ENCODE measurements around the gene L3MBTL4. TPM values are rescaled to one million over a fixed set of nuclear protein-coding genes. Genes with fewer than 3 reads are reported as not detected.
"Not testable (repeated sequence)": the region's sequence is repeated elsewhere in the genome, so short reads cannot be mapped to it uniquely, and the experiment has no call there.

Gene L3MBTL4
- polyA plus RNA-seq, 3 donors: 4.1 to 5.7 (median 5.7) TPM

DNA sequence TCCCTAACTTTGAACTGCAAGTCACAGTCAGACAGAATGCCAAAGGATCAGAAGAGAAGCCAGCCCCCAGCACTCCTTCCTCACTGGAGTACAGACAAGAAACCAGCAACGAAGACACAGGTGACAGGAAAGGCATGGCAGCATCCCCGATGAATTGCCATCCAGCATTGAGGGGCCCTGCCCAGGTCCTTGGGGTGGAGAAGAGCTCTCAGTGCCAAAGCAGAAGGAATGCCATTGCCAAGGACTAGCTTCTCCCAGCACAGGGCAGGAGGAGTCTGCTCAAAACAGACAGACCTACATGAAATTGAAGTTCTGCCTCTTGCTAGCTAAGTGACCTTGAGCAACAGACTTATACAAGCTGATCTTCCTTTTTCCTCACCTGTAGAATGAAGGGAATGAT lies 220.1 kb downstream of the L3MBTL4 start:
- DNase-seq: no peak

DNA sequence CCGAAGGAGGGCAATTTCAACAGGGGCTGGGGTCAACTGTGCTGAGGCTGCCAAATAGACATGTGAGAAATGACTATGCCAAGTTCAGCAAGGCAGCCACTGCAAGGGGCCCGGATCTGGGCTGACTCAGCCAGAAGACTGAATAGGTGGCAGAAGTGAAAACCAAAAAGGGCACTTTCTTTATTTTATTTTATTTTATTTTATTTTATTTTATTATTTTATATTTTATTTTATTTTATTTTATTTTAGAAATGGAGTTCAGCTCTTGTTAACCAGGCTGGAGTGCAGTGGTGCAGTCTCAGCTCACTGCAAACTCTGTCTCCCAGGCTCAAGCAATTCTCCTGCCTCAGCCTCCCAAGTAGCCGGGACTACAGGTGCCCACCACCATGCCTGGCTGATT lies 228.9 kb downstream of the L3MBTL4 start:
- not testable (repeated sequence) for DNase-seq

- DNase-seq: no peak
These were observed 239.5 kb downstream of the L3MBTL4 start for GRCh38 chr18:6174983-6175745.

DNA sequence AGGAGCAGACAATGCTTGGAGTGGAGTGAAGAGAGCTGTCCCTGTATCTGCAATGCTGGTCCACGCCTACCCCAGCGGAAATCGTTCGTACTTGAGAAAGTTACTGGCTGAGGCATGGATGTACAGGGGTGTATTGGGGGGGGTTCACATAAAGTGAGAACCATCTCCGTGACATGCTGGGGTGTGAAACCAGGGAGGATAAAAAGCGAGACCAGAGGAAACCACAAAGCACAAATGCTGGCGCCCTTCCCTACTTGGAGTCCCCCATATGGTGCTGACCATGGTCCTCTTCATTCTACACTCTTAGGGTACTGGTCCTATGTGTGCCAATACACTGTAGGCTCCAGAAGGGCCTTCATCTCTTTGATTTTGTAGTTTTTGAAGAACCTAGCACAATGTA lies 244.1 kb downstream of the L3MBTL4 start:
- DNase-seq: no peak

DNA sequence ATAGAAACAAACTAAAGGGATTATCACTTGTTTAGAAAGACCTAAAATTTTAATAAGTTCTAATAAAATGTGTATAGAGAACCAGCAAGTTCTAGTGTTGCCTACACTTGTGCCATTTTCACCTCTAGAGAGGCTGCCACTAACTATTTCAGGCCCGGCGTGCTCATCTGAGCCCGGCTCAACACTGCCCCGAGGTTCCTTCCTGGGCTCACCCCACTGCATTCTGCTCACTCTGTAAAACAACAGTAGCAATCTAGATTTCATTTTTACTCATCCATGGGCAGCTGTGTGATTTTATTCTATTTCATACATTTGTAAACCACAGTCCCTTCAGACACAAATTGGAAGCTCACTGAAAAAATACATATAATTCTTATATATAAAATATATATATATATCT lies 253.2 kb downstream of the L3MBTL4 start:
- no peak for DNase-seq

DNA sequence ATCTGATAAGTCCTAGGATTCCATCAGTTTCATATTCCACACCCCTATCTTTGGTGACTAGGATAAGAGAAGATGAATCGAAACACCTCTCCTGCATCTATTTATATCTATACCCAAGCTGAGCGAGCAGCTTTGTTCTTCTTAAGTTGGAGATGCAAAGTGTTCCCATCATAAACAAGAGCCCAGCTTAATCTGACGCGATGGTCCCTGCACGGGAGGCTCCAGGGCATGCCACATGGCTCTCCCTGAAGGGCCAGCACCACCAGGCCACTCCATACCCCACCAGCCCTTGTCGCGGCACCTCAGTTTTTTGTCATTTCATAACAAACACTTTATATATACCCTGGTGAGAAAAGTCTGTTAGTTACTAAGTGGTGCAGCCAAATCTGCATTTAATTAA lies 255.3 kb downstream of the L3MBTL4 start:
- no peak for DNase-seq

DNA sequence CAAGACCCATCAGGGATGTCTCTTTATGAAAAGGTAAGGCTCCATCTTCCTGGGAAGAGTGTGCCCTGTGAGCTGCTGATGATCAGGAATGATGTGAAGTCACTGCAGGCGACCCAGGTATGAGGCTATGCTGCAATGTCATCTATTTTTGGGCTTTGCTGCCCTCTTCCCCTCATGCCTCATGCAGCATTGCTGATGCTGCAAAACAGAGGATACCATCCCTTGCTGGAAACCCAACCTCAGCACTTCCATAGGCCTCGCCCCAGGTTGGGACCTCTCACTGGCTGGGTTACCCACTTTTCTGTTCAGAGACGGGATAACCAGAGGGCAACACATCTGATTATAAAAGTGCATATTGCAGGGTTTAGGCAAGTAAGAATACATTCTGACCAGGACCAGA lies 255.8 kb downstream of the L3MBTL4 start:
- no peak for DNase-seq

GRCh38 chr18:6156446-6156845 lies 258.3 kb downstream of the L3MBTL4 start:
- no peak for DNase-seq

DNA sequence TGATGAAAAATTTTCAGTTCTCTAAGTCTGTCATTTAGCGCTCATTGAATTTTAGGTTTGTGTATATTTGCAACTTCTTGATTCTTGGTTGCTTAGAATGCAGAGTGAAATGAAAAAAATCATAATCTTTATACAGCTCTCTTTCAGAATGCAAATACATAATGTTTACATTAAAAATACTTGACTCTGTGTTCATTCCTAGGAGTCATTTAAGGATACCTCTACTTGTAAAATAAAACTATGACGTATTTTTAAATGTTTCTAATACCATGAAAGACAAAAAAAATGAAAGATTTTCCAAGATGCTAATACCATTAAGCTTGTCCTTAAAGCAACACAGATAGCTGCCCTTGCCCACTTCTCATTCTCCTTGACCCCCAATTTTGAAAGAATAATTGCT lies 259.0 kb downstream of the L3MBTL4 start:
- no peak for DNase-seq

DNA sequence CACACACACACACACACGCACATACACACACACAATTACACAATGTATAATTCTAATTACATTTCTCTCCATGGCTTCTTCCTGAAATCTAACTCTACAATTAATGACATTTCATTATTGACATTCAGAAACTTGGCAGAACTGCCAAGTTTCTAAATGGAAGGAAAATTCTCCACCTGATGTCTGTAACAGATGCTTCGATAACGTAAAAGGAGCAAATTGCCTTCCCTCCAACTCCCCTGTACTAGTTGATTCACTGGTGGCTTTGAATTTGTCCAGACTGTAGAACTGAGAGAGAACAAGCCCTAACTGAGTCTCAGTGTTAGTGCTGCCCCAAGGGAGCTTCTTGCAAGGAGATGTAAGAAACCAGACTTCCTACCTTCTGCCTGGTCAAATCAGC lies 264.3 kb downstream of the L3MBTL4 start:
- DNase-seq: no peak

GRCh38 chr18:6146307-6146661 lies 268.4 kb downstream of the L3MBTL4 start:
- DNase-seq: no peak

GRCh38 chr18:6145645-6146306 lies 268.9 kb downstream of the L3MBTL4 start:
- DNase-seq: no peak

DNA sequence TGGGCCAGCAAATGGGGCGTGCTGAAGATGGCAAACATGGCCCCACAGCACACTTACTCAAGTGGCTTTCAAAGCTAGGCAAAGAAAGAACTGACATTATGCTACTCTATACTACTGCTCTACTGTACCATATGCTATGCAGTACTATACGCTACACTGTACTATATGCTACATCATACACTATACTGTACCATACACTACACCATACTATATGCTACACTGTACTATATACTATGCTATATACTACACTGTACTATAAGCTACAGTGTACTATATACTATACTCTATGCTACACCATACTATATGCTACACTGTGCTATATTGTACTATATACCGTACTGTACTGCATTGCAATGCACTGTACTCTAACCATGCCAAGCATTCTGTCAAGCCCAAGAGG lies 275.7 kb downstream of the L3MBTL4 start:
- DNase-seq: no peak

- not testable (repeated sequence) for DNase-seq
These were observed 278.8 kb downstream of the L3MBTL4 start for GRCh38 chr18:6135901-6136300.

- not testable (repeated sequence) for DNase-seq
These were observed 279.7 kb downstream of the L3MBTL4 start for GRCh38 chr18:6135029-6135428.

GRCh38 chr18:6132751-6133368 lies 281.9 kb downstream of the L3MBTL4 start:
- no peak for DNase-seq

- no peak for DNase-seq
These were observed 293.9 kb downstream of the L3MBTL4 start for GRCh38 chr18:6120820-6121279.

DNA sequence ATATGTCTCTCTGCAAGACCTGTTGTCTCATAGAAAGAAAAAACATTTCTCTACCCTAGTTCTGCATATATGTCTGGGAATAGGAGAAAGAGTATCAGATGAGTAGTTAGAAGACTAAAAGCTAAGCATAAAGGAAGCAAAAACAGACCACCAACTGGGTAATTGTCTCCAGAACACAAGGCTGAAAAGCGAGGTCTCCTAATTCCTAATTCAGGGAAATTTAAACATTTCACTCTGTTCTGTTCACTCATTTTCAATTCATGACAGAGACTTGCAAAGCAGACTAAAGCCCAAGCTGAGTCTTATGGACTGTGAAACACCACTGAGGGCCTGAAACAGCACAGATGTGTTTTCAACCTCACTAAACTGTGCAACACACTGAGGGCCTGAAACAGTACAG lies 294.9 kb downstream of the L3MBTL4 start:
- DNase-seq: no peak

GRCh38 chr18:6118080-6118479 lies 296.6 kb downstream of the L3MBTL4 start:
- no peak for DNase-seq

- no peak for DNase-seq
These were observed 299.0 kb downstream of the L3MBTL4 start for GRCh38 chr18:6115710-6116109.

GRCh38 chr18:6113650-6114049 lies 301.1 kb downstream of the L3MBTL4 start:
- DNase-seq: no peak

- DNase-seq: no peak
These were observed 303.0 kb downstream of the L3MBTL4 start for GRCh38 chr18:6111726-6112125.

GRCh38 chr18:6109743-6110142 lies 305.0 kb downstream of the L3MBTL4 start:
- DNase-seq: no peak
